LNCAP (cell line): ENCODE measurements around the gene ADORA2B.

Experiments
- TF ChIP-seq, protein P1 (sequence below): fragments of 450-650 bp; IDR thresholded peaks from 2 replicates; pipeline ENCODE4 v1.5.1; 2017; ENCODE audit warnings: mild to moderate bottlenecking

The ADORA2B gene

DNA sequence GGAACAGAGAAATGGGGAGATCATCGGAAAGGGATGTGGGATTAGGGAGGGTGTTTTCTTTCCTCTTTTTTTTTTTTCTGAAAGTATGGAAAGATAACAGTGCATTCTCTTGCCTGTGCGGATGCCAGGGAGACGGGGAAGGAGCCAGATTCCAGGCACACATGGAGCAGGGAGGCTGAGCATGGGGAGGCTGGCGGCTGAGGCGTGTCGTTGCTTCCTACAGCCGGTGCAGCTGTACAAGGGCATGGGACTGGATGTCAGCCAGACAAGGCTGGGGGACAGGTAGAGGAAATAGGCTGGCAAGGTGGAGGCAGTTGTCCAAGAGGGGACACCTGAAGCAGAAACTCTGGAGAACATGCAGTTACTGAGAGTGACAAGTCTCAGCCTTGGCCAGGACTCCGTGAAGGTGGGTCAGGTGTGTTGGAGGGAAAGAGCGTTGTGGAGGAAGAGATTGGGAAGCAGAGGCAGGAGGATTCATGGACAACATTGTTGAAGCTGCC lies 16.6 kb upstream of the ADORA2B start:
- TF ChIP-seq, protein P1, sequence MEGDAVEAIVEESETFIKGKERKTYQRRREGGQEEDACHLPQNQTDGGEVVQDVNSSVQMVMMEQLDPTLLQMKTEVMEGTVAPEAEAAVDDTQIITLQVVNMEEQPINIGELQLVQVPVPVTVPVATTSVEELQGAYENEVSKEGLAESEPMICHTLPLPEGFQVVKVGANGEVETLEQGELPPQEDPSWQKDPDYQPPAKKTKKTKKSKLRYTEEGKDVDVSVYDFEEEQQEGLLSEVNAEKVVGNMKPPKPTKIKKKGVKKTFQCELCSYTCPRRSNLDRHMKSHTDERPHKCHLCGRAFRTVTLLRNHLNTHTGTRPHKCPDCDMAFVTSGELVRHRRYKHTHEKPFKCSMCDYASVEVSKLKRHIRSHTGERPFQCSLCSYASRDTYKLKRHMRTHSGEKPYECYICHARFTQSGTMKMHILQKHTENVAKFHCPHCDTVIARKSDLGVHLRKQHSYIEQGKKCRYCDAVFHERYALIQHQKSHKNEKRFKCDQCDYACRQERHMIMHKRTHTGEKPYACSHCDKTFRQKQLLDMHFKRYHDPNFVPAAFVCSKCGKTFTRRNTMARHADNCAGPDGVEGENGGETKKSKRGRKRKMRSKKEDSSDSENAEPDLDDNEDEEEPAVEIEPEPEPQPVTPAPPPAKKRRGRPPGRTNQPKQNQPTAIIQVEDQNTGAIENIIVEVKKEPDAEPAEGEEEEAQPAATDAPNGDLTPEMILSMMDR, result no peak

DNA sequence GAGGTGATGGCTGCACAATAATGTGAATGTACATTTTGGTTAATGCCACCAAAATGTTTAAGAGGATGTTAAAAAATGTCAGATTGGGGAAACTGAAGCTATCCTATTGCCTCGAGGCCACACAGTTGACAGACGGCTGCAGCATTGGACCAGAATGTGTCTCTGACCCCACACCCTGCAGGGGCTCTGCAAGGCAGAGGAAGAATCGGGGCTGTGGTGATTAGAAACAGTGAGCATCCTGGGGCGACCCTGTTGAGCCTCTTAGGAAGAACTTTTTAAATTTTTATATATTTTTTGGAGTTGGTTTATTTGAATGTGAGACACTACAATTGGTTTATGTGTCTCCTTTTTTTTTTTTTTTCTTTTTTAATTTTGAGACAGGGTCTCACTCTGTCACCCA lies 15.0 kb upstream of the ADORA2B start:
- TF ChIP-seq, protein P1, result no peak

DNA sequence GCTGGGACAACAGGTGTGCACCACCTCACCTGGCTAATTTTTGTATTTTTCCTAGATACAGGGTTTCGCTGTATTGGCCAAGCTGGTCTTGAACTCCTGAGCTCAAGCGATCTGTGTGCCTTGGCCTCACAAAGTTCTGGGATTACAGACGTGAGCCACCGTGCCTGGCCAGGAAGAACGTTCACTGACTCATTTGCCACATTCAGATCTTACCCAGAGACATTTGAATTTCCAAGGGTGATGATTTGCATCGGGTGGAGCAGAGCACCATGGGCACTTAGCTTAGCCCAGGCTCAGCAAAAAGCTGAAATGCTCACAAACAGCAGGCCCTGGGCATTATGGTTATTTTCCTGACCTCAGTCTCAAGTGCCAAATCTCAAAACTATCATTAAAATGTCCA lies 14.5 kb upstream of the ADORA2B start:
- TF ChIP-seq, protein P1, result no peak

DNA sequence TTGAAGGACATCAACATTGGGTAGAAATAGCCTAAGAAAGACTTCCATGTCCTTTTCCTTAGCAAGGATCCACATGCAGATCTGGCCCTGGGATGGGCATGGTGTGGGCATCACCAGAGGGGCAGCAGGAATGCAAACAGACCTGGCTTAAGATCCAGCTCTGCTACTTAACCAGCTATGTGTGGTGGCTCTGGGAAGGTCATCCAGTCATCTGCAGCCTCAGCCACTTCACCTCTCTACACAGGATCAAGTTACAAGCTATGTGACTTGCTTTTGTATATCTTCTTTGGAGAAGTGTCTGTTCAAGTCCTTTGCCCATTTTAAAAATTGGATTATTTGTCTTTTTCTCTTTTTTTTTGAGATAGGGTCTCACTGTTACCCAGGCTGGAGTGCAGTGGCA lies 13.5 kb upstream of the ADORA2B start:
- TF ChIP-seq, protein P1, result no peak

DNA sequence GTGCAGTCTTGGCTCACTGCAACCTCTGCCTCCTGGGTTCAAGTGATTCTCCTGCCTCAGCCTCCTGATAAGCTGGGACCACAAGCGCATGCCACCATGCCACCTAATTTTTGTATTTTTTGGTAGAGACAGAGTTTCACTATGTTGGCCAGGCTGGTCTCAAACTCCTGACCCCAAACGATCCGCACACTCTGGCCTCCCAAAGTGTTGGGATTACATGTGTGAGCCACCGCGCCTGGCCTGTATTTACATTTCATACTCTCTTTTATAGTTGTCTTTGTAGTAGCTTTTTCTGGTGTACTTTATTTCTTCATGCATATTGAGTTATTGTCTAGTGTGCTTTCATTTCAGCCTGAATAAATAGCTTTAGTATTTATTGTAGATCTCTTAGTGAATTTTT lies 10.1 kb upstream of the ADORA2B start:
- TF ChIP-seq, protein P1, result no peak

DNA sequence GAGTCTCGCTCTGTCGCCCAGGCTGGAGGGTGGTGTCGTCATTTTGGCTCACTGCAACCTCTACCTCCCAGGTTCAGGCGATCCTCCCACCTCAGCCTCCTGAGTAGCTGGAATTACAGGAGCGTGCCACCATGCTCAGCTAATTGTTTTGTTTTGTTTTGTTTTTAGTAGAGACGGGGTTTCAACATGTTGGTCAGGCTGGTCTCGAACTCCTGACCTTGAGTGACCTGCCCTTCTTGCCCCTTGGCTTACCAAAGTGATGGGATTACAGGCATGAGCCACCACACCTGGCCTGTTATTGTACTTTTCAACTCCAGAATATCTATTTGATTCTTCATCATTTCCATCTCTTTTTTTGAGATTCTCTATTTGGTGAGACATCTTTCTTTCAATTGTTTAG lies 9.0 kb upstream of the ADORA2B start:
- TF ChIP-seq, protein P1, result no peak

DNA sequence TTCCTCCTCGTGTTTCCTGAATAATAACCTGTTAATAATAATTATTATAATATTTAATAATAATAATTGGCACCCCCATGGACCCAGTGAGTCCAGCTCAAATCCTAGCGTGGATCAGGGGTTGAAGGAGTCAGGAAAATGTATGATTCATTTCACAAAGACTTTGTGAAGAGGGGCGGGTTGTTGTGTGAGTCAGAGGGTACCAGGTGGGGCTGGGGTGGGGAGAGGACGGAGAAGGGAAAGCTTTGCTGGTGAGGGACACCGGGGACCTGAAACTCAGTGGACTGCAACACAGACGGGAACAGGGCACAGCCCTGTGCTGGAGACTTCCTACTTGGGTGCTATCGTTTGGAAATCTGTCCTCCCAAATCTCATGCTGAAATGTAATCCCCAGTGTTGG lies 3.1 kb upstream of the ADORA2B start:
- TF ChIP-seq, protein P1, result no peak

DNA sequence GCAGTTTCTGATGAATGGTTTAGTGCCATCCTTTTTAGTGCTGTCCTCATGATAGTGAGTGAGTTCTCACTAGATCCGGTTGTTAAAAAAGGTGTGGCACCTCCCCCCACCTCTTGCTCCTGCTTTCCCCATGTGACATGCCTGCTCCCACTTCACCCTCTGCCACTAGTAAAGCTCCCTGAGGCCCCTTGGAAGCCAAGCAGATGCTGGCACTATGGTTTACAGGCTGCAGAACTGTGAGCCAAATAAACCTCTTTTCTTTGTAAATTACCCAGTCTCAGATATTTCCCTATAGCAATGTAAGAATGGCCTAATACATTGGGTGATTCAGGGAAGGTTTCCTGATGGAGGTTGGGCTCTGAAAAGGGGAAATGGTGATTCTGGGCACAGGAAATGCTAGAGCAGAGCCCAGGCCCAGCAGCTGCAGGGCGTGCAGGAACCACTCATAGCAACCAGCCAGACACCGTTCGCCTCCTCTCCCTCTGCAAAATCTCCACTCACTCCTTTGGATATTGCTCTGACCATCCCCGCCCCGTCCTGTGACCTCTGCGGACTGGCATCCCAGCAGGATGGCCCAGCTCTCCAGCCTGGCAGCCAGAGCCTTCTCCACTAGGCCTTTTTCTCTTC lies 2.6 kb upstream of the ADORA2B start:
- TF ChIP-seq, protein P1, result no peak
